ENCODE results near the gene FANCC.

DNA sequence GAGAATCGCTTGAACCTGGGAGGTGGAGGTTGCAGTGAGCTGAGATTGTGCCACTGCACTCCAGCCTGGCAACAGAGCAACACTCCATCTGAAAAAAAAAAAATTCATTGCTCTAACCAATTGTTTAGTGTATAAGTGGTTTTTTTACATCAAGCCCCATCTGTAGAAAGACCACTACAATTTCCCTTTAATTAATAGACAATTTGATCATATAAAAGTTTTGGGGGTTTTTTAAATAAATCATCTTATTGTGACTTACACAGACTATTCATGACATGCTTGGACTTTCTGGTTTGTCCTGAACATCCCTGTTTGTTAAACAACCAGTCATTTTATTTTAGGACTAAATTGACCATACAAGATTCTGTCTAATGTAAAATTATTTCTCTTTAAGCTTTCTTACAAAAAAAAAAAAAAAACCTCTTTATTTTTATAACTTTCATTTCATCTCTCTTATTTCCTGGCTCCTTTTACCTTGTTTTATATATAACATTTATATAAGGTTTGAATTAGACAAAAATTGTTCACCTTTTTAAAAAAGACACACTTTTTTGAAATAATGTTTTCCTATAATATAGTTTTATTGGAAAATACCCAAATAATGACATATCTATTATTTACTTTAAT, 9.8 kb upstream of the FANCC start:
- no peak for TF ChIP-seq EZH2phosphoT487 (IDR thresholded peaks at IDR 0.05; ENCODE audit: insufficient read depth, low read depth)
- no peak for TF ChIP-seq EZH2 (IDR thresholded peaks at IDR 0.05; ENCODE audit: insufficient read depth, poor library complexity, severe bottlenecking)
